SK-N-SH treated with all-trans-retinoic acid at 6 μM for 48 hours (cell line): Measurements from ENCODE around the gene NEAT1.

Source experiments
- ATAC-seq: fragments of 200-7000 bp; cut with Tn5 transposase; 3 replicates; pipeline ENCODE4 v1.9.1; 2020; ENCODE audit warnings: mild to moderate bottlenecking, moderate library complexity
- ARNTL ChIP-seq: fragments of 450-650 bp; formaldehyde crosslinking; IDR thresholded peaks from 2 replicates; pipeline ENCODE4 v1.5.0; 2020; ENCODE audit warnings: low read depth, mild to moderate bottlenecking, moderate library complexity, borderline replicate concordance
- BACH2 ChIP-seq: fragments of 250-450 bp; sonication (Bioruptor Pico); IDR thresholded peaks from 2 replicates; pipeline ENCODE4 v1.9.0; 2021; ENCODE audit warnings: mild to moderate bottlenecking, borderline replicate concordance
- CREB5 ChIP-seq: fragments of 250-450 bp; sonication (Bioruptor Pico); IDR thresholded peaks from 2 replicates; pipeline ENCODE4 v1.5.1; 2020; ENCODE audit warnings: low read depth, mild to moderate bottlenecking, moderate library complexity
- CSDC2 ChIP-seq: fragments of 250-450 bp; sonication (Bioruptor Pico); IDR thresholded peaks from 2 replicates; pipeline ENCODE4 v1.5.0; 2020; ENCODE audit warnings: mild to moderate bottlenecking, moderate library complexity
- CSRNP3 ChIP-seq: fragments of 250-450 bp; sonication (Bioruptor Pico); IDR thresholded peaks from 2 replicates; pipeline ENCODE4 v1.5.1; 2021; ENCODE audit warnings: mild to moderate bottlenecking, moderate library complexity
- ESRRG ChIP-seq: fragments of 250-450 bp; sonication (Bioruptor Pico); IDR thresholded peaks from 2 replicates; pipeline ENCODE4 v1.6.1; 2021; ENCODE audit warnings: mild to moderate bottlenecking
- GLIS3 ChIP-seq: fragments of 250-450 bp; sonication (Bioruptor Pico); IDR thresholded peaks from 2 replicates; pipeline ENCODE4 v1.5.0; 2020; ENCODE audit warnings: mild to moderate bottlenecking, moderate library complexity
- ISL1 ChIP-seq: fragments of 250-450 bp; sonication (Bioruptor Pico); IDR thresholded peaks from 2 replicates; pipeline ENCODE4 v2.1.2; 2022; ENCODE audit warnings: mild to moderate bottlenecking, moderate library complexity
- OSR1 ChIP-seq: fragments of 250-450 bp; sonication (Bioruptor Pico); IDR thresholded peaks from 2 replicates; pipeline ENCODE4 v1.8.0; 2022; ENCODE audit warnings: moderate library complexity, mild to moderate bottlenecking, inconsistent platforms
- PATZ1 ChIP-seq: fragments of 250-450 bp; sonication (Bioruptor Pico); IDR thresholded peaks from 2 replicates; pipeline ENCODE4 v1.8.0; 2020; ENCODE audit warnings: mild to moderate bottlenecking, moderate library complexity, borderline replicate concordance
- POU6F1 ChIP-seq: fragments of 250-450 bp; sonication (Bioruptor Pico); IDR thresholded peaks from 2 replicates; pipeline ENCODE4 v1.8.0; 2021; ENCODE audit warnings: low read depth, mild to moderate bottlenecking, moderate library complexity, borderline replicate concordance
- PPARA ChIP-seq: fragments of 250-450 bp; sonication (Bioruptor Pico); IDR thresholded peaks from 2 replicates; pipeline ENCODE4 v1.5.0; 2020; ENCODE audit warnings: mild to moderate bottlenecking, borderline replicate concordance
- RARB ChIP-seq: fragments of 250-450 bp; sonication (Bioruptor Pico); IDR thresholded peaks from 2 replicates; pipeline ENCODE4 v1.8.0; 2021; ENCODE audit warnings: mild to moderate bottlenecking, moderate library complexity
- SNAI2 ChIP-seq: fragments of 250-450 bp; sonication (Bioruptor Pico); IDR thresholded peaks from 2 replicates; pipeline ENCODE4 v1.5.0; 2020; ENCODE audit warnings: mild to moderate bottlenecking, moderate library complexity
- TCF4 ChIP-seq: fragments of 250-450 bp; sonication (Bioruptor Pico); IDR thresholded peaks from 2 replicates; pipeline ENCODE4 v1.8.0; 2021; ENCODE audit warnings: mild to moderate bottlenecking, moderate library complexity, borderline replicate concordance
- TOX ChIP-seq: fragments of 250-450 bp; sonication (Bioruptor Pico); IDR thresholded peaks from 2 replicates; pipeline ENCODE4 v1.8.0; 2021; ENCODE audit warnings: mild to moderate bottlenecking, moderate library complexity, borderline replicate concordance
- TSHZ2 ChIP-seq: fragments of 250-450 bp; sonication (Bioruptor Pico); IDR thresholded peaks from 2 replicates; pipeline ENCODE4 v1.5.0; 2020; ENCODE audit warnings: mild to moderate bottlenecking, moderate library complexity
- ZC3H10 ChIP-seq: fragments of 250-450 bp; sonication (Bioruptor Pico); IDR thresholded peaks from 2 replicates; pipeline ENCODE4 v1.5.1; 2021; ENCODE audit warnings: mild to moderate bottlenecking, moderate library complexity
- ZFP3 ChIP-seq: fragments of 250-450 bp; sonication (Bioruptor Pico); IDR thresholded peaks from 2 replicates; pipeline ENCODE4 v1.5.0; 2020; ENCODE audit warnings: mild to moderate bottlenecking, moderate library complexity
- ZFP30 ChIP-seq: fragments of 450-650 bp; formaldehyde crosslinking; IDR thresholded peaks from 2 replicates; pipeline ENCODE4 v1.5.0; 2022; ENCODE audit warnings: mild to moderate bottlenecking, moderate library complexity
- ZNF565 ChIP-seq: fragments of 450-650 bp; formaldehyde crosslinking; conservative IDR thresholded peaks from 2 replicates; pipeline ENCODE4 v1.5.0; 2020; ENCODE audit warnings: low read depth, mild to moderate bottlenecking, moderate library complexity
- ZNF70 ChIP-seq: fragments of 450-650 bp; formaldehyde crosslinking; IDR thresholded peaks from 2 replicates; pipeline ENCODE4 v1.5.0; 2020; ENCODE audit warnings: mild to moderate bottlenecking, moderate library complexity
- ZNF8 ChIP-seq: fragments of 450-650 bp; formaldehyde crosslinking; IDR thresholded peaks from 2 replicates; pipeline ENCODE4 v1.5.0; 2020; ENCODE audit warnings: mild to moderate bottlenecking, moderate library complexity

The NEAT1 gene

GRCh38 chr11:65427691-65428577 lies 5.3 kb downstream of the NEAT1 start:
- peak; percentile 2 for ATAC-seq
- TF ChIP-seq BACH2 (CRISPR knock-in tag) = no peak
- TF ChIP-seq POU6F1 (CRISPR knock-in tag) = peak; percentile 9; the same call in 1 of the 2 replicates
- TF ChIP-seq OSR1 (CRISPR knock-in tag) = no peak
- TF ChIP-seq ARNTL (CRISPR knock-in tag) = no peak
- TF ChIP-seq CSDC2 (CRISPR knock-in tag) = no peak
- TF ChIP-seq SNAI2 (CRISPR knock-in tag) = peak; percentile 14; the same call in 1 of the 2 replicates
- TF ChIP-seq RARB (CRISPR knock-in tag) = peak; percentile 78
- no peak; the same call in 1 of the 2 replicates for TF ChIP-seq TCF4
- TF ChIP-seq GLIS3 (CRISPR knock-in tag) = peak; percentile 86
- TF ChIP-seq ZFP3 (CRISPR knock-in tag) = no peak
- peak; percentile 60 for TF ChIP-seq CREB5
- TF ChIP-seq ZC3H10 (CRISPR knock-in tag) = peak; percentile 89
- no peak for TF ChIP-seq ZNF70 (CRISPR knock-in tag)
- TF ChIP-seq TSHZ2 = no peak
- TF ChIP-seq ESRRG = peak; percentile 97
- peak; percentile 32 for TF ChIP-seq ZNF8 (CRISPR knock-in tag)
- TF ChIP-seq CSRNP3 (CRISPR knock-in tag) = no peak; the same call in none of the 2 replicates
- TF ChIP-seq ISL1 = no peak
- TF ChIP-seq ZNF565 = no peak
- peak; percentile 47; the same call in 1 of the 2 replicates for TF ChIP-seq ZFP30
- peak; percentile 10; the same call in 1 of the 2 replicates for TF ChIP-seq PATZ1 (CRISPR knock-in tag)
- no peak for TF ChIP-seq PPARA (CRISPR knock-in tag)
- peak; percentile 85 for TF ChIP-seq TOX (CRISPR knock-in tag)

- ATAC-seq = peak; percentile 3; the same call in 2 of the 3 replicates
- TF ChIP-seq GLIS3 (CRISPR knock-in tag) = no peak
- no peak; the same call in 1 of the 2 replicates for TF ChIP-seq ZNF8 (CRISPR knock-in tag)
- no peak for TF ChIP-seq TSHZ2
- no peak for TF ChIP-seq CSDC2 (CRISPR knock-in tag)
- TF ChIP-seq RARB (CRISPR knock-in tag) = peak; percentile 5; the same call in 1 of the 2 replicates
- peak; percentile 58; the same call in 1 of the 2 replicates for TF ChIP-seq PATZ1 (CRISPR knock-in tag)
Measured at GRCh38 chr11:65428578-65429067, 6.0 kb downstream of the NEAT1 start.
